GM19035 (cell line): ENCODE data around the gene RPTOR.

Experiments used
- ATAC-seq: cut with Tn5 transposase; IDR thresholded peaks from one replicate; pipeline ENCODE4 v1.9.1; 2021; ENCODE audit not compliant: unreplicated experiment

Gene RPTOR

GRCh38 chr17:80640366-80641084, 95.9 kb downstream of the RPTOR start:
- no peak for ATAC-seq

GRCh38 chr17:80643326-80644099, 98.9 kb downstream of the RPTOR start:
- no peak for ATAC-seq

GRCh38 chr17:80644536-80644935, 99.9 kb downstream of the RPTOR start:
- ATAC-seq: no peak

- ATAC-seq: no peak
These were observed 101.2 kb downstream of the RPTOR start for GRCh38 chr17:80645706-80646325.

- ATAC-seq: no peak
These were observed 101.7 kb downstream of the RPTOR start for GRCh38 chr17:80646328-80646727.

GRCh38 chr17:80647746-80648145, 103.1 kb downstream of the RPTOR start:
- ATAC-seq: no peak

- no peak for ATAC-seq
These were observed 104.6 kb downstream of the RPTOR start for GRCh38 chr17:80649200-80649644.

- ATAC-seq: no peak
These were observed 105.2 kb downstream of the RPTOR start for GRCh38 chr17:80649672-80650330.

- no peak for ATAC-seq
These were observed 105.7 kb downstream of the RPTOR start for GRCh38 chr17:80650331-80650672.

GRCh38 chr17:80650751-80651518, 106.3 kb downstream of the RPTOR start:
- ATAC-seq: no peak

- no peak for ATAC-seq
These were observed 108.2 kb downstream of the RPTOR start for GRCh38 chr17:80652756-80653330.

- no peak for ATAC-seq
These were observed 109.2 kb downstream of the RPTOR start for GRCh38 chr17:80653856-80654255.

- ATAC-seq: no peak
These were observed 111.0 kb downstream of the RPTOR start for GRCh38 chr17:80655608-80656007.

GRCh38 chr17:80656590-80656989, 112.0 kb downstream of the RPTOR start:
- no peak for ATAC-seq

GRCh38 chr17:80657561-80657960, 112.9 kb downstream of the RPTOR start:
- ATAC-seq: no peak

GRCh38 chr17:80658821-80659220, 114.2 kb downstream of the RPTOR start:
- no peak for ATAC-seq

- no peak for ATAC-seq
These were observed 115.0 kb downstream of the RPTOR start for GRCh38 chr17:80659651-80660050.

- ATAC-seq: no peak
These were observed 116.0 kb downstream of the RPTOR start for GRCh38 chr17:80660527-80661198.

GRCh38 chr17:80662557-80662956, 117.9 kb downstream of the RPTOR start:
- ATAC-seq: no peak

GRCh38 chr17:80663781-80664206, 119.2 kb downstream of the RPTOR start:
- no peak for ATAC-seq
